Measurements from ENCODE around the gene ZNF827.

DNA sequence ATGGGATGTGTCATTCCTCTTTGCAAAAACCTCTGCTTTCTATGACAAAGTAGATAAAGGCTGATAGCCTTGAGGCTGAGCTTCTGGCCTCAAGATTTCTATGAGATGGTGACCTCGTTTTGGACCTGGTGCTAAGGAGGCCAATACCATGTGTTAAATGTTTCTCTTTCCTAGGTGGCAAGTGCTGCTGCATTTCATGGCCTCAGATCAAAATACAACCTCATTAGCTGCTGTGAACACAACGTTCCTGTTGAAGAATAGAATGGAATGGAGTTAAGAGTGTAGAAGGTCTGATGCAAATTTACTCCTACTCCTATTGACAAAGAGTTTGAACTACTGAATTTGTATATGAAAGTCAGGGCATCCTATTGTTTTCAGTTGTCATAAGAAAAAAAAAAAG is 146.6 kb downstream of the ZNF827 start:
- TF ChIP-seq EP300 (IDR thresholded peaks at IDR 0.05), result no peak
- TF ChIP-seq, protein P1, sequence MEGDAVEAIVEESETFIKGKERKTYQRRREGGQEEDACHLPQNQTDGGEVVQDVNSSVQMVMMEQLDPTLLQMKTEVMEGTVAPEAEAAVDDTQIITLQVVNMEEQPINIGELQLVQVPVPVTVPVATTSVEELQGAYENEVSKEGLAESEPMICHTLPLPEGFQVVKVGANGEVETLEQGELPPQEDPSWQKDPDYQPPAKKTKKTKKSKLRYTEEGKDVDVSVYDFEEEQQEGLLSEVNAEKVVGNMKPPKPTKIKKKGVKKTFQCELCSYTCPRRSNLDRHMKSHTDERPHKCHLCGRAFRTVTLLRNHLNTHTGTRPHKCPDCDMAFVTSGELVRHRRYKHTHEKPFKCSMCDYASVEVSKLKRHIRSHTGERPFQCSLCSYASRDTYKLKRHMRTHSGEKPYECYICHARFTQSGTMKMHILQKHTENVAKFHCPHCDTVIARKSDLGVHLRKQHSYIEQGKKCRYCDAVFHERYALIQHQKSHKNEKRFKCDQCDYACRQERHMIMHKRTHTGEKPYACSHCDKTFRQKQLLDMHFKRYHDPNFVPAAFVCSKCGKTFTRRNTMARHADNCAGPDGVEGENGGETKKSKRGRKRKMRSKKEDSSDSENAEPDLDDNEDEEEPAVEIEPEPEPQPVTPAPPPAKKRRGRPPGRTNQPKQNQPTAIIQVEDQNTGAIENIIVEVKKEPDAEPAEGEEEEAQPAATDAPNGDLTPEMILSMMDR (IDR thresholded peaks at IDR 0.05), result no peak
